Vagina (tissue), 2 donors: ENCODE measurements around the gene ABCG4. TPM values are rescaled to one million over a fixed set of nuclear protein-coding genes. Genes with fewer than 3 reads are reported as not detected.

Experiments used
- DNase-seq, 2 donors: peaks; one replicate each; pipeline ENCODE4 v3.0.0-alpha.2; 2017; ENCODE audit errors: extremely low spot score in 2 of 2
- H3K27ac ChIP-seq: fragments of 200-600 bp; sonication (generic); one replicate; pipeline ENCODE4 v1.5.1; 2019
- H3K27me3 ChIP-seq: fragments of 200-600 bp; sonication (generic); one replicate; pipeline ENCODE4 v1.5.1; 2019
- H3K36me3 ChIP-seq, 2 donors: fragments of 200-600 bp; sonication (generic); one replicate each; pipeline ENCODE4 v1.5.1; 2017 to 2019
- H3K4me1 ChIP-seq: fragments of 200-600 bp; sonication (generic); one replicate; pipeline ENCODE4 v1.5.1; 2019
- H3K4me3 ChIP-seq, 2 donors: fragments of 200-600 bp; sonication (generic); 1 replicate in 1 of 2; 2 replicates in 1 of 2; pipeline ENCODE4 v1.5.1; 2016 to 2019
- H3K9me3 ChIP-seq: fragments of 200-600 bp; sonication (generic); one replicate; pipeline ENCODE4 v1.5.1; 2019
- CTCF ChIP-seq, 3 experiments: fragments of 450-650 bp in 2 of 3; fragments of 200-600 bp in 1 of 3; sonication (generic) in 1 of 3; IDR thresholded peaks; one replicate each; pipeline ENCODE4 v1.5.1; 2017 to 2019; ENCODE audit warnings: antibody characterized with exemption in 3 of 3, mild to moderate bottlenecking in 2 of 3, moderate library complexity in 2 of 3
- POLR2A ChIP-seq, 2 donors: fragments of 450-650 bp; IDR thresholded peaks; one replicate each; pipeline ENCODE4 v1.6.1; 2017; ENCODE audit warnings: antibody characterized with exemption in 2 of 2, mild to moderate bottlenecking in 2 of 2, moderate library complexity in 2 of 2
- POLR2AphosphoS5 ChIP-seq, 2 donors: sonication (generic); formaldehyde crosslinking; IDR thresholded peaks; one replicate each; pipeline ENCODE4 v1.9.0; 2017; ENCODE audit warnings: antibody characterized with exemption in 2 of 2, mild to moderate bottlenecking in 2 of 2, low read depth in 1 of 2; ENCODE audit not compliant: insufficient read depth in 1 of 2
- intact Hi-C: fragments of 100-400 bp; cut with DNase I; formaldehyde crosslinking; loops from one replicate; pipeline ENCODE4 v1.15.1; 2023
- total RNA-seq: library from RNA; depleted of rRNA; stranded (reverse); fragments of >200 nt; gene quantifications from one replicate; pipeline ENCODE4 v1.2.3, GENCODE V29; 2016

Gene ABCG4
- total RNA-seq, 1 donor from 2014 or later = 3.2 TPM

- TF ChIP-seq POLR2A (IDR thresholded peaks at IDR 0.05) (no peak), CTCF (IDR thresholded peaks at IDR 0.05) (no peak), POLR2AphosphoS5 (IDR thresholded peaks at IDR 0.05; ENCODE audit: insufficient read depth in 1 of 2, low read depth in 1 of 2) (no peak)
- peaks cover 35% of the 10 kb centered on the region for H3K4me1 ChIP-seq
- no peak for DNase-seq
- intact Hi-C loops = no loop called here
- no peak overlapping the region for H3K27ac ChIP-seq
- peaks cover 0 to 39% of the 10 kb centered on the region in 2 donors for H3K36me3 ChIP-seq
- no peaks in the 10 kb centered on the region for H3K9me3 ChIP-seq
- no peak overlapping the region for H3K4me3 ChIP-seq
- no peaks in the 10 kb centered on the region for H3K27me3 ChIP-seq
Observed at GRCh38 chr11:119110439-119110838, 38.4 kb upstream of the ABCG4 start.

- no peaks in the 10 kb centered on the region for H3K9me3 ChIP-seq
- no peak overlapping the region for H3K4me3 ChIP-seq
- peaks cover 0 to 39% of the 10 kb centered on the region in 2 donors for H3K36me3 ChIP-seq
- H3K4me1 ChIP-seq = peaks cover 30% of the 10 kb centered on the region
- no peak overlapping the region for H3K27ac ChIP-seq
- peak in 1 of 2 donors; percentile 81 for DNase-seq
- TF ChIP-seq CTCF (IDR thresholded peaks at IDR 0.05) (no peak), POLR2A (IDR thresholded peaks at IDR 0.05) (no peak), POLR2AphosphoS5 (IDR thresholded peaks at IDR 0.05; ENCODE audit: insufficient read depth in 1 of 2, low read depth in 1 of 2) (no peak)
- H3K27me3 ChIP-seq = no peaks in the 10 kb centered on the region
- intact Hi-C loops = no loop called here
Observed at GRCh38 chr11:119111361-119111925, 37.4 kb upstream of the ABCG4 start.

- DNase-seq = peak in 1 of 2 donors; percentile 76
- Histone ChIP-seq H3K27ac (no peak overlapping the region), H3K4me1 (peaks cover 25% of the 10 kb centered on the region), H3K36me3 (peaks cover 0 to 39% of the 10 kb centered on the region in 2 donors), H3K27me3 (no peaks in the 10 kb centered on the region), H3K4me3 (no peak overlapping the region), H3K9me3 (no peaks in the 10 kb centered on the region)
- TF ChIP-seq POLR2AphosphoS5 (IDR thresholded peaks at IDR 0.05; ENCODE audit: insufficient read depth in 1 of 2, low read depth in 1 of 2) (no peak), POLR2A (IDR thresholded peaks at IDR 0.05) (no peak), CTCF (IDR thresholded peaks at IDR 0.05) (no peak)
- intact Hi-C loops = no loop called here
Observed at GRCh38 chr11:119112314-119113020, 36.4 kb upstream of the ABCG4 start.

- Histone ChIP-seq H3K4me3 (no peak overlapping the region), H3K27ac (no peak overlapping the region), H3K9me3 (no peaks in the 10 kb centered on the region), H3K27me3 (no peaks in the 10 kb centered on the region), H3K4me1 (peaks cover 16% of the 10 kb centered on the region), H3K36me3 (peaks cover 0 to 39% of the 10 kb centered on the region in 2 donors)
- TF ChIP-seq CTCF (IDR thresholded peaks at IDR 0.05) = no peak
- intact Hi-C loops = no loop called here
- DNase-seq = peak in 1 of 2 donors; percentile 70
Observed at GRCh38 chr11:119113716-119114115, 35.1 kb upstream of the ABCG4 start.

GRCh38 chr11:119114351-119114750 is 34.5 kb upstream of the ABCG4 start:
- H3K27ac ChIP-seq = no peak overlapping the region
- intact Hi-C loops = no loop called here
- no peaks in the 10 kb centered on the region for H3K9me3 ChIP-seq
- DNase-seq = no peak
- H3K4me1 ChIP-seq = peaks cover 10% of the 10 kb centered on the region
- no peaks in the 10 kb centered on the region for H3K27me3 ChIP-seq
- H3K36me3 ChIP-seq = peaks cover 0 to 39% of the 10 kb centered on the region in 2 donors
- H3K4me3 ChIP-seq = no peak overlapping the region
- no peak for TF ChIP-seq CTCF (IDR thresholded peaks at IDR 0.05)
- TF ChIP-seq POLR2AphosphoS5 (IDR thresholded peaks at IDR 0.05; ENCODE audit: insufficient read depth in 1 of 2, low read depth in 1 of 2) = no peak
- TF ChIP-seq POLR2A (IDR thresholded peaks at IDR 0.05) = no peak
